HepG2 (cell line): Measurements from ENCODE around the gene SLC34A2. TPM values are rescaled to one million over a fixed set of nuclear protein-coding genes. Genes with fewer than 3 reads are reported as not detected.

ENCODE experiments used
- ATAC-seq: fragments of 200-7000 bp; cut with Tn5 transposase; 3 replicates; pipeline ENCODE4 v1.9.1; 2020; ENCODE audit warnings: mild to moderate bottlenecking, moderate library complexity
- BruUV-seq: library from RNA; stranded (reverse); fragments of 400-500 nt; replicated peaks from 2 replicates; lab custom pipeline; 2021; lab: Mats Ljungman, UMichigan
- CTCF ChIA-PET: fragments of 300-600 bp; formaldehyde crosslinking; extraction: SDS; loops from one replicate; lab custom pipeline; 2021; ENCODE audit warnings: low total read pairs, inconsistent platforms, low intra/inter-chr PET ratio; lab: Yijun Ruan, JAX
- POLR2A ChIA-PET: fragments of 350-600 bp; sonication (Branson Sonifier 250); formaldehyde crosslinking; loops from one replicate; lab custom pipeline; 2020; ENCODE audit warnings: antibody characterized with exemption, inconsistent platforms; lab: Yijun Ruan, JAX
- DNase-seq: peaks from one replicate; pipeline ENCODE4 v3.0.0-alpha.2; 2015; ENCODE audit warnings: low spot score
- FAIRE-seq: peaks from 3 replicates; lab custom pipeline; 2011; peaks lifted over from hg19 to GRCh38; lab: Jason Lieb, UNC
- H2AFZ ChIP-seq: one replicate; pipeline ENCODE4 v1.6.1; 2011; ENCODE audit warnings: low read length, inconsistent platforms
- H3K27ac ChIP-seq: fragments of 300-600 bp; 3 replicates; pipeline ENCODE4 v1.8.0; 2011; ENCODE audit warnings: mixed run types, mild to moderate bottlenecking, mixed read lengths, low read length, inconsistent platforms; ENCODE audit not compliant: insufficient read depth; ENCODE audit errors: extremely low read length
- H3K27me3 ChIP-seq, 2 experiments: fragments of 200-600 bp in 1 of 2; 2 replicates in 1 of 2; 3 replicates in 1 of 2; pipeline versions ENCODE4 v1.6.0 to v1.8.0; 2011; ENCODE audit warnings: low read length in 2 of 2, mild to moderate bottlenecking in 2 of 2, moderate library complexity in 2 of 2, inconsistent platforms in 1 of 2; ENCODE audit not compliant: insufficient read depth in 2 of 2, control insufficient read depth in 1 of 2
- H3K36me3 ChIP-seq, 2 experiments: fragments of 200-600 bp in 1 of 2; replicated peaks in 1 of 2; 2 replicates in 1 of 2; 3 replicates in 1 of 2; pipeline versions ENCODE4 v1.5.1 to v1.8.0; 2011; ENCODE audit warnings: low read length in 2 of 2, inconsistent platforms in 1 of 2; ENCODE audit not compliant: insufficient read depth in 2 of 2, control insufficient read depth in 1 of 2
- H3K4me1 ChIP-seq: 2 replicates; pipeline ENCODE4 v1.5.1; 2012; ENCODE audit warnings: low read length, inconsistent platforms; ENCODE audit not compliant: insufficient read depth
- H3K4me2 ChIP-seq: 2 replicates; pipeline ENCODE4 v1.6.0; 2011; ENCODE audit warnings: low read depth, low read length, inconsistent platforms
- H3K4me3 ChIP-seq, 3 experiments: fragments of 200-600 bp in 1 of 3; sonication (generic), shearing (Covaris generic) in 1 of 3; replicated peaks in 1 of 3; 2 replicates each; pipeline ENCODE4 v1.5.1; 2011 to 2016; ENCODE audit warnings: low read length in 3 of 3, inconsistent platforms in 2 of 3, low read depth in 2 of 3, mild to moderate bottlenecking in 2 of 3, control low read depth in 1 of 3, mixed read lengths in 1 of 3; ENCODE audit not compliant: insufficient read depth in 1 of 3
- H3K79me2 ChIP-seq: one replicate; pipeline ENCODE4 v1.6.1; 2011; ENCODE audit warnings: low read length, inconsistent platforms; ENCODE audit not compliant: insufficient read depth
- H3K9ac ChIP-seq: 2 replicates; pipeline ENCODE4 v1.6.0; 2011; ENCODE audit warnings: mild to moderate bottlenecking, low read depth, low read length, inconsistent platforms; ENCODE audit not compliant: insufficient read depth
- H3K9me3 ChIP-seq: 2 replicates; pipeline ENCODE4 v1.5.1; 2012; ENCODE audit warnings: mild to moderate bottlenecking, low read length
- H4K20me1 ChIP-seq: 2 replicates; pipeline ENCODE4 v1.6.0; 2011; ENCODE audit warnings: inconsistent platforms, mild to moderate bottlenecking, low read length, moderate library complexity; ENCODE audit not compliant: insufficient read depth
- ADNP ChIP-seq: sonication (generic); formaldehyde crosslinking; IDR thresholded peaks from 2 replicates; pipeline ENCODE4 v1.4.0; 2020; ENCODE audit warnings: missing genetic modification reagents
- FOXM1 ChIP-seq: sonication (generic); formaldehyde crosslinking; IDR thresholded peaks from 2 replicates; pipeline ENCODE4 v1.5.0; 2020; ENCODE audit warnings: missing genetic modification reagents
- GABPB1 ChIP-seq: IDR thresholded peaks from 2 replicates; pipeline ENCODE4 v1.6.1; 2016; ENCODE audit warnings: mild to moderate bottlenecking, missing genetic modification reagents, moderate library complexity, missing compliant biosample characterization
- HOXA3 ChIP-seq: sonication (generic); formaldehyde crosslinking; IDR thresholded peaks from 2 replicates; pipeline ENCODE4 v1.5.0; 2020; ENCODE audit warnings: missing genetic modification reagents
- MAX ChIP-seq: IDR thresholded peaks from 2 replicates; pipeline ENCODE4 v1.6.1; 2012; ENCODE audit warnings: inconsistent platforms
- NAIF1 ChIP-seq: sonication (generic); formaldehyde crosslinking; IDR thresholded peaks from 2 replicates; pipeline ENCODE4 v1.5.0; 2020; ENCODE audit warnings: mild to moderate bottlenecking, missing genetic modification reagents, borderline replicate concordance
- PITX1 ChIP-seq: sonication (generic); formaldehyde crosslinking; IDR thresholded peaks from 2 replicates; pipeline ENCODE4 v1.5.1; 2020; ENCODE audit warnings: mild to moderate bottlenecking, missing genetic modification reagents
- POGK ChIP-seq: sonication (generic); formaldehyde crosslinking; conservative IDR thresholded peaks from 2 replicates; pipeline ENCODE4 v1.8.0; 2022; ENCODE audit warnings: mild to moderate bottlenecking, moderate library complexity, missing genetic modification reagents
- RBFOX2 ChIP-seq: fragments of 200-400 bp; formaldehyde crosslinking; IDR thresholded peaks from 2 replicates; pipeline ENCODE4 v1.6.1; 2017; ENCODE audit warnings: low read depth, mild to moderate bottlenecking, low read length
- ZFYVE20 ChIP-seq: sonication (generic); formaldehyde crosslinking; IDR thresholded peaks from 2 replicates; pipeline ENCODE4 v1.8.0; 2023; ENCODE audit warnings: low read depth, mild to moderate bottlenecking, moderate library complexity, missing genetic modification reagents, borderline replicate concordance
- WGBS: methylation state at CpG from one replicate; pipeline ENCODE4 v1.1.6; 2017; ENCODE audit warnings: low lambda C conversion rate; 5-methylcytosine and 5-hydroxymethylcytosine counted together
- in situ Hi-C: cut with HindIII; loops from 2 replicates; pipeline ENCODE4 v1.10.0; 2017; ENCODE audit warnings: low pct_unique_long_range_greater_than_20kb; ENCODE audit not compliant: extremely low pct_ligation_motif_present
- intact Hi-C: fragments of 100-400 bp; cut with micrococcal nuclease; formaldehyde crosslinking; loops from one replicate; pipeline ENCODE4 v1.10.0; 2022; ENCODE audit not compliant: unreplicated experiment
- polyA plus RNA-seq, 8 experiments: library from polyadenylated mRNA; depleted of rRNA in 3 of 8; stranded (reverse) in 7 of 8; unstranded in 1 of 8; fragments of >200 nt; fragmentation: Illumina TruSeq in 4 of 8; extraction: Trizol in 4 of 8; gene quantifications; 2 replicates each; pipeline versions ENCODE4 v1.2.1 to v1.2.3, GENCODE V29; 2011 to 2016; ENCODE audit warnings: low read depth in 4 of 8, missing spikeins in 1 of 8, mixed read lengths in 1 of 8; ENCODE audit not compliant: insufficient read depth in 1 of 8
- total RNA-seq, 5 experiments: library from RNA; depleted of rRNA; stranded (reverse); fragments of >200 nt; fragmentation: Illumina TruSeq; extraction: Trizol; gene quantifications; 2 replicates each; pipeline ENCODE4 v1.2.3, GENCODE V29; 2016; ENCODE audit warnings: low read depth in 1 of 5

Gene SLC34A2
- total and polyA plus RNA-seq, 2 of the 13 experiments (the other 11 are each of a cell fraction or from before 2014, with no cell fraction given): not detected

GRCh38 chr4:25654971-25655963, at the start of gene SLC34A2 (continued):
- TF ChIP-seq RBFOX2 (no peak), GABPB1 (CRISPR knock-in tag) (peak; percentile 30; the same call in 1 of the 2 replicates), MAX (peak; percentile 22; the same call in 1 of the 2 replicates), ADNP (CRISPR knock-in tag) (no peak), HOXA3 (CRISPR knock-in tag) (peak; percentile 30; the same call in 1 of the 2 replicates), NAIF1 (CRISPR knock-in tag) (no peak), POGK (CRISPR knock-in tag) (0 out of 2 replicates have a peak, but pooled peaks have one; percentile 27)

DNA sequence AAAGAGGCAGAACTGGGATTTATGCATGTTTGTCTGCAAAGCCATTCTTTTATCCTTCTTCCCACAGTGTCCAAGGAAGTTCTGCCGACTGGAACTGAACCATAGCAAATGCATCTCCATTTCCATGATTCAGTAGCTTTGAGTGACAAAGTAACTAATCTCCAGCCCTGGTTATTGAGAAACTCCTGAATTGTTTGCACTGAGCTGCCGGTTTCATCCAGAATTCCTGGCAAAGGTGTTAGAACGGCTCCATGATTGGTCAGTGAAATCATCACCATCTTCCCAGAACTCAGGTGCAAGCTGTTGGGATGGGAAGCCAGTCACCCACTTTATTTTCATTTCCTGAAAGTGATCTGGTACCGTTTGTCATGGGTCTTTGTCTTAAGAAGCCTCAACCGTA, 47.0 kb upstream of the SLC34A2 start:
- BruUV-seq: no TSS peak
- no peaks in the 10 kb centered on the region for H3K79me2 ChIP-seq
- no peak overlapping the region for H3K9ac ChIP-seq
- H3K27me3 ChIP-seq: no peaks in the 10 kb centered on the region
- H3K36me3 ChIP-seq: no peaks in the 10 kb centered on the region
- no peak for TF ChIP-seq ZFYVE20 (CRISPR knock-in tag)
- TF ChIP-seq FOXM1 (CRISPR knock-in tag): no peak
- no peak for TF ChIP-seq PITX1 (CRISPR knock-in tag)
- TF ChIP-seq, all 625 proteins: peak for 0
- CTCF ChIA-PET: no interaction called here
- Histone ChIP-seq H3K27ac (no peak overlapping the region), H3K4me2 (no peak overlapping the region), H3K4me3 (no peak overlapping the region), H3K4me1 (no peaks in the 10 kb centered on the region), H3K9me3 (no peaks in the 10 kb centered on the region), H2AFZ (no peak overlapping the region), H4K20me1 (no peaks in the 10 kb centered on the region)
- POLR2A ChIA-PET: no interaction called here
- WGBS: 17% methylated on average over 5 of the region's 5 CpGs
- FAIRE-seq (no peak), DNase-seq (no peak), ATAC-seq (no peak)
- intact Hi-C loops: no loop called here
- in situ Hi-C loops: no loop called here
